Esophagus squamous epithelium (tissue), 4 donors: ENCODE data around the gene UBB.

ENCODE experiments used
- CTCF ChIP-seq, 6 experiments: fragments of 450-650 bp in 4 of 6; fragments of 200-600 bp in 2 of 6; sonication (generic) in 2 of 6; IDR thresholded peaks; one replicate each; pipeline ENCODE4 v1.5.1; 2016 to 2019; ENCODE audit warnings: antibody characterized with exemption in 6 of 6, mild to moderate bottlenecking in 4 of 6, moderate library complexity in 4 of 6
- POLR2A ChIP-seq, 4 donors: fragments of 450-650 bp; IDR thresholded peaks; one replicate each; pipeline ENCODE4 v1.6.1; 2017; ENCODE audit warnings: antibody characterized with exemption in 4 of 4, mild to moderate bottlenecking in 4 of 4, moderate library complexity in 3 of 4

GRCh38 chr17:16423226-16423872 is 42.5 kb downstream of the UBB start:
- no peak for TF ChIP-seq POLR2A (IDR thresholded peaks at IDR 0.05)
- TF ChIP-seq CTCF (IDR thresholded peaks at IDR 0.05), result no peak
